ENCODE data around the gene B3GAT1. TPM values are rescaled to one million over a fixed set of nuclear protein-coding genes. Genes with fewer than 3 reads are reported as not detected.
A peak's percentile ranks its signal among the peaks of the same experiment; 100 is the strongest.

Gene B3GAT1
- total RNA-seq, 1 experiment from 2014 or later = 34.3 TPM

- peaks cover 3% of the 10 kb centered on the region; the same call in 1 of the 2 replicates for H3K27me3 ChIP-seq (ENCODE audit: insufficient read depth, low read length)
- Mint-ChIP-seq H3K4me1 (peaks cover 7 to 8% of the 10 kb centered on the region in 2 experiments), H3K27ac (peak overlapping the region in 1 of 3 experiments; percentile 76; a peak in 1 of 7 replicates), H3K36me3 (ENCODE audit: insufficient read depth in 1 of 3, low read depth in 3 of 3) (no peaks in the 10 kb centered on the region; a peak in 1 of 7 replicates), H3K27me3 (ENCODE audit: low read depth) (peaks cover 35% of the 10 kb centered on the region), H3K4me3 (peak overlapping the region in 1 of 2 experiments; percentile 40; a peak in 1 of 5 replicates), H3K9me3 (no peaks in the 10 kb centered on the region)
- H2BK5ac ChIP-seq (ENCODE audit: insufficient read length, low read length) = no peak overlapping the region
- H3T11ph ChIP-seq (ENCODE audit: low read length) = no peak overlapping the region
- H4K20me1 ChIP-seq (ENCODE audit: control insufficient read depth, insufficient read depth, insufficient read length) = no peaks in the 10 kb centered on the region
- no peak overlapping the region for H3K14ac ChIP-seq (ENCODE audit: insufficient read depth, low read length)
- H2BK15ac ChIP-seq (ENCODE audit: low read depth, low read length) = no peak overlapping the region
- H4K8ac ChIP-seq (replicated peaks; ENCODE audit: insufficient read length, low read depth, low read length) = no peak overlapping the region
- WGBS (ENCODE audit: extremely low coverage, insufficient read length, low lambda C conversion rate) = no CpG with 5 or more reads among the region's 30 CpGs
- H3K56ac ChIP-seq (ENCODE audit: insufficient read length, low read depth, low read length) = no peak overlapping the region
- TF ChIP-seq CTCF (conservative IDR thresholded peaks at IDR 0.05) = peak; percentile 98
- H3K79me2 ChIP-seq (ENCODE audit: insufficient read depth, low read length) = no peaks in the 10 kb centered on the region
- H2AFZ ChIP-seq (ENCODE audit: low read length) = no peak overlapping the region
- H3K9me3 ChIP-seq (ENCODE audit: control insufficient read depth, low read depth, low read length) = no peaks in the 10 kb centered on the region
- H2AK5ac ChIP-seq (ENCODE audit: insufficient read length, low read length) = no peak overlapping the region
- H2BK120ac ChIP-seq (ENCODE audit: low read depth, low read length, poor library complexity, severe bottlenecking) = no peak overlapping the region
- H3K18ac ChIP-seq (ENCODE audit: insufficient read length, low read depth, low read length) = no peak overlapping the region
- no peak overlapping the region for H4K91ac ChIP-seq (ENCODE audit: insufficient read length, low read depth, low read length)
- H3K23me2 ChIP-seq (ENCODE audit: insufficient read length, low read depth, low read length, poor library complexity, severe bottlenecking) = no peaks in the 10 kb centered on the region
- no peak overlapping the region for H3K4ac ChIP-seq (ENCODE audit: low read depth, low read length)
- H3K4me2 ChIP-seq (ENCODE audit: insufficient read depth, insufficient read length, low read length) = no peak overlapping the region
- H3K27ac ChIP-seq (ENCODE audit: insufficient read length, low read depth, low read length) = no peak overlapping the region
- H3K4me1 ChIP-seq (ENCODE audit: insufficient read depth, low read length) = no peaks in the 10 kb centered on the region
- peak; percentile 95 for DNase-seq
- no peak overlapping the region for H2BK20ac ChIP-seq (ENCODE audit: low read depth, low read length, poor library complexity, severe bottlenecking)
- H2BK12ac ChIP-seq (ENCODE audit: insufficient read length, low read depth, low read length) = no peak overlapping the region
- H4K5ac ChIP-seq (ENCODE audit: insufficient read length, low read depth, low read length) = no peak overlapping the region
- no peak overlapping the region for H3K23ac ChIP-seq (ENCODE audit: insufficient read length, low read depth, low read length)
- no peaks in the 10 kb centered on the region for H3K79me1 ChIP-seq (ENCODE audit: insufficient read depth, low read depth, low read length, poor library complexity, severe bottlenecking)
- H3K9ac ChIP-seq (ENCODE audit: extremely low read depth, insufficient read length, low read length) = no peak overlapping the region
Observed at GRCh38 chr11:134360050-134360835, 51.8 kb downstream of the B3GAT1 start.
